Stimulated activated CD4-positive, alpha-beta T cell treated with anti-CD3 and anti-CD28 coated beads, TNF-alpha, amount 100 ng/mL, for 48 hours (primary cell): Measurements from ENCODE around the gene ZNF791.
"Not testable (repeated sequence)": the region's sequence is repeated elsewhere in the genome, so short reads cannot be mapped to it uniquely, and the experiment has no call there.

Experiments
- DNase-seq, 3 donors: peaks; one replicate each; pipeline ENCODE4 v3.0.0-alpha.2; 2020; ENCODE audit warnings: low read depth in 3 of 3

The ZNF791 gene

DNA sequence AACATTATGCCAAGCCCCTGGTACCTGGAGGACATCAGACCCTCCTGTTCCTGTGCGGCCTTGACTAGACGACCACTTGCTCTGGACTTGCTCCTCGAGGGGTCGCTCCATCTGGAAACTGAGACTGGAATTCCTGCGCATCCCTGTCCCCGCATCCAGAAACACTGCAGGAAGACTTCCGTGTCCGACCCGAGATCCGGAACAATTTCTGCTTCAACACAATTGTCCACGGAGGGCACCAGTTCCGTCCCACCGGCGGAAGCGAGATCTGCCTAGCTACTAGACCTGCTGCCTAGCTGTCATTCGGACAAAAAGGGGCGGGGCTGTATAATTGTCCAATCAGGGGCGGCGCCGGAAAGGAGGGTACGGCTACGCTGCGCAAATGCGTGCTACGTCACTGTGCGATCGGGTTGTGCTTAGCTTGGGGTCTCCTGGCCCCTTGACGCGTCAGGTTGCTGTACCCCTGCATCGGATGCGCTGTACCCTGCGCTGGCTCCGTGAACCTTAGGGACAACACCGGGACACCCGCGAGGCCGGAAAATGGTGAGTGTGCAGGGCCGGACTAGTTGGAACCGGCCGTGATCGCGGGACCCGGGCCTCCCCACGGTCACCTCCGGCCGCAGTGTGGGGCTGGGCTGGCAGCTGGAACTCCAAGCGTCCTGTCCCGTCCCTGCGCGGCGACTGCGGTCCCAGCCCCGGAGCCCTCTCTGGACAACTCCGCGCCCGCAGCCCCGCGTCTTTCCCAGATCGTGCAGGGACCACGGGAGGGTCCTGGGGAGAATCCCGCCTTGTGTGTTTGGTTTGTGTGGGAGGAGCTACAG, at the start of gene ZNF791, which contains the start of gene ZNF490:
TSS of gene ZNF791 (plus strand) at position 381 of the 821 bp plus-strand sequence. CDS start at position 541, 160 bp downstream.
TSS of gene ZNF490 (minus strand) at position 274 of the 821 bp plus-strand sequence. CDS start at position 141, 133 bp downstream.
- DNase-seq, result peak; percentile 96 to 97 (median 97)

DNA sequence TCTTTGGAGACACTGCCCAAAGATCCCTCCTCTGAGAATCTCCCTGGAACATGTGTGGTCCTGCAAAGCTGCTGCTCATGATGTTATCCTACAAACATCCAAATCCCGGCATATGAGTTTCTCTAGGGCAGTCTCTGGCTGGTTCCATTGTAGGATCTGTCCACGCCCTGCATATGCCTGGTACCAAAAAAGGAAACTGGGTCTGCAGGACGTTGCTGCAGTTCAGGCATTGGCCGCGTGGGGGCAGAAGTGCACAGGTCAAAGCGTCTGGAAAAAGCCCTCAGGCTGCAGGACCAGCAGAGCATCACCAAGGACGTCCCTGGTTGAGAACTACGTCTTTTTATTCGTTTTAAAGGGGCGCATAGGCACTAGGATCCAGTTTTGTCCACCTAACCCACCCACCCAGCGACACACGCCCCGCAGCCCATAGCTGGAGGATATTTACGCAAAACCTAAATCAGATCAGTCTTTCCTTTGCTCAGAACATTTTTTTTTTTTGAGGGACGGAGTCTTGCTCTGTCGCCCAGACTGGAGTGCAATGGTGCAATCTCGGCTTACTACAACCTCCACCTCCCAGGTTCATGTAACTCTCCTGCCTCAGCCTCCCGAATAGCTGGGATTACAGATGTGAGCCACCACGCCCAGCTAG, 46.6 kb upstream of the ZNF791 start:
- DNase-seq, result peak; percentile 85 to 90 (median 88)

DNA sequence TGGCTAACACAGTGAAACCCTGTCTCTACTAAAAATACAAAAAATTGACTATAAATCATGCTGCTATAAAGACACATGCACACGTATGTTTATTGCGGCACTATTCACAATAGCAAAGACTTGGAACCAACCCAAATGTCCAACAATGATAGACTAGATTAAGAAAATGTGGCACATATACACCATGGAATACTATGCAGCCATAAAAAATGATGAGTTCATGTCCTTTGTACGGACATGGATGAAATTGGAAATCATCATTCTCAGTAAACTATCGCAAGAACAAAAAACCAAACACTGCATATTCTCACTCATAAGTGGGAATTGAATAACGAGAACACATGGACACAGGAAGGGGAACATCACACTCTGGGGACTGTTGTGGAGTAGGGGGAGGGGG, 44.3 kb upstream of the ZNF791 start:
- not testable (repeated sequence) for DNase-seq

GRCh38 chr19:12567951-12568350, 42.8 kb upstream of the ZNF791 start:
- no peak for DNase-seq

GRCh38 chr19:12574036-12574435, 36.7 kb upstream of the ZNF791 start:
- DNase-seq, result no peak

DNA sequence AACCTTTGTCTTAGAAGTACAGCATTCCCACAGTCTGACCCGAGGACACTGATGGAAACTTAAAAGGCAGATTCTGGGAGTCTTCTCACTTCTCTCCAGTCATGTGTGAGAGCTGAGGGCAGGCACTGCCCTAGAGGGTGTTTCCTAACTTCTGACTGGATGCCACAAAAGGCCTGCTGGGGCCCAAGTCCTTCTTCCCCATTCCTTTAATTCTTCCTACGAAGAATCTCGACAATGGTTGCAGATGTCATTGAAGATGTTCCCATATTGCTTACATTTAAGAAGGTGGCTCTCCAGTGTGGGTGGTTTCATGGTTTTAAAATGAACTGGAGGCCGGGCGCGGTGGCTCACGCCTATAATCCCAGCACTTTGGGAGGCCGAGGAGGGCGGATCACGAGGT, 32.1 kb upstream of the ZNF791 start:
- no peak for DNase-seq

DNA sequence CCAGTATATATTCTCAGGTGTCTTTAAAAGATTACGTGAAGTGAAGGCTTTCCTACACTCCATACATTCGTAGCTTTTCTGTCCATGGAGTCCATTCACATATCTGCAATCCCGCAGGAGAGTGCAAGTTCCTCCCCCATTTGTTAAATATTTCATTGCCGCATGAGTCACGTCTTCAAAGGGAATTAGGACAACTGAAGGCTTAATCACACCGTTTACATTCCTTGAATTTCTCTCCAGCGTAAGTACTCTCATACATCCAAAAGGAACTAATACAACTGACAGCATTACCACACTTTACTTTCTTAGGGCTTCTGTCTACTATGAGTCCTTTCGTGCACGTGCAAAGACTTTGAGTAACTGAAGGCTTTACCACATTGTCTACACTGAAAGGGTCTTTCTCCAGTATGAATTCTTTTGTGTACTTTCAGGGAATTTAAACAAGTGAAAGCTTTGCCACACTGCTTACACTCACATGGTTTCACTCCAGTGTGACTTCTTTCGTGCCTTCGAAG, 30.5 kb upstream of the ZNF791 start:
- no peak for DNase-seq

- DNase-seq, result no peak
Measured at GRCh38 chr19:12581100-12581499, 29.6 kb upstream of the ZNF791 start.

DNA sequence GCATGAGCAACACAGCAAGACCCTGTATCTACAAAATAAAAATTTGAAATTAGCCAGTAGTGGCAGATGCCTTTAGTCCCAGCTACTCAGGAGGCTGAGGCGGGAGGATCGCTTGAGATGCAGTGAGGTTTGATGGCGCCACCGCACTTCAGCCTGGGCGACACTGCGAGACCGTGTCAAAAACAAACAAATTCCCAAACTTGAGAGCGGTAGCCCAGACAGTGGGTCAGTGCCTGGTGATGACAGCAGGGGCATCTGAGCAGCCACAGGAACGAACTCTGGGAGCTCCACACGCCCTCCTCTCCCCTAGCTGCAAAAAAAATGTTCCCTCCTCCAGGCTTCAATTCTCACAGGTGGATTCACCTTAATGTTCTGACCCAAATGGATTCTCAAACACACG, 14.2 kb upstream of the ZNF791 start:
- DNase-seq, result no peak

GRCh38 chr19:12596927-12597548, 13.7 kb upstream of the ZNF791 start:
- DNase-seq, result no peak

DNA sequence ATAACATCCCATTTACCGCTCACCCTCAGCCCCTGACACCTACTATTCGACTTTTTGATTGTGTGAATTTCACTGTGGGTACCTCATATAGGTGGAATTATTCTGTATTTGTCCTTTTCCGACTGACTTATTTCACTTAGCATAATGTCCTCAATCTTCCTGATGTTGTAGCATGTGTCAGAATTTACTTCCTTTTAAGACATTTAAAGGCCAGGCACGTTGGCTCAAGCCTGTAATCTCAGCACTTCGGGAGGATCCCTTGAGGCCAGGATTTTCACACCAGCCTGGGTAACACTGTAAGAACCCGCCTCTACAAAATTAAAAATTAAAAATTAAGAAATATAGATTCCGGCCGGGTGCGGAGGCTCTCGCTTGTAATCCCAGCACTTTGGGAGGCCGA, 13.1 kb upstream of the ZNF791 start:
- DNase-seq, result no peak

- peak; percentile 15 to 51 (median 36) for DNase-seq
Measured at GRCh38 chr19:12603714-12604113, 7.0 kb upstream of the ZNF791 start.

DNA sequence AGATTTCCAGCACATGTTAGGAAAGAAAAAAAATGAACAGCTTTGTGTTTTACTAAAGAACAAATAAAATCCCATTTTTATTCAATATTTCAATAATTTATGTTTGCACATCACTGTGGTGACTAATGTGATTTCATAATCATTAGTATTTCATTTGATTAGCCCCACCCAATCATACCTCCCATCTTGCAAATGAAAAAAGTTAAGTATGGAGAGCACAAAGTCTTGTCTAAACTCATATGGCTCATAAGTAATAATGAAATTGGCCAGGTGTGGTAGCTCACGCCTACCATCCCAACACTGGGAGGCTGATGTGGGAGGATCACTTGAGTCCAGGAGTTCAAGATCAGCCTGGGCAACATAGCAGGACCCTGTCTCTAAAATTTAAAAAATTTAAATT, 3.9 kb upstream of the ZNF791 start:
- DNase-seq, result no peak

- no peak for DNase-seq
Measured at GRCh38 chr19:12607631-12608030, 3.1 kb upstream of the ZNF791 start.

- no peak for DNase-seq
Measured at GRCh38 chr19:12611361-12611699, 610 bp downstream of the ZNF791 start.

GRCh38 chr19:12617646-12618045, 6.9 kb downstream of the ZNF791 start:
- DNase-seq, result no peak

GRCh38 chr19:12621253-12622024, 10.7 kb downstream of the ZNF791 start:
- DNase-seq, result not testable (repeated sequence)

DNA sequence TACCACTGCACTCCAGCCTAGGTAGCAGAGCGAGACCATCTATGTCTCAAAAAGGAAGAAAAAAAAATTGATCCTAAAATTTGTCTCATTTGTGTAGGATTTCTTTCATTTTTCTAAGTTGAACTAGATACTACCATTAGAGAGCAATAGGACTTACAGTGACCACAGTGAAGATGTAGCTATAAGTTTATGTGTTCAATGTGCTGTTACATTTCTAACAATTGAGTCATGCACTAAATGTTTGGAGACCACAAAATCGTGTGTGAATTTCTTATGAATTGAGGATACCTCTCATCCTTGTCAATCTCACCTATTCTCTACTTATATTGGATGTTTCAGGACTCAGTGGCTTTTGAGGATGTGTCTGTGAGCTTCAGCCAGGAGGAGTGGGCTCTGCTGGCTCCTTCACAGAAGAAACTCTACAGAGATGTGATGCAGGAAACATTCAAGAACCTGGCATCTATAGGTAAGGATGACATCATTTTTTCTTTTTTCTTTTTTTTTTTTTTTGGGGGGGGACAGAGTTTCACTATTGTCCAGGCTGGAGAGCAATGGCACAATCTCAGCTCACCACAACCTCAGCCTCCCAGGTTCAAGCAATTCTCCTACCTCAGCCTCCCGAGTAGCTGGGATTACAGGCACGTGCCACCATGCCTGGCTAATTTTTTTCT, 12.8 kb downstream of the ZNF791 start:
- no peak for DNase-seq

DNA sequence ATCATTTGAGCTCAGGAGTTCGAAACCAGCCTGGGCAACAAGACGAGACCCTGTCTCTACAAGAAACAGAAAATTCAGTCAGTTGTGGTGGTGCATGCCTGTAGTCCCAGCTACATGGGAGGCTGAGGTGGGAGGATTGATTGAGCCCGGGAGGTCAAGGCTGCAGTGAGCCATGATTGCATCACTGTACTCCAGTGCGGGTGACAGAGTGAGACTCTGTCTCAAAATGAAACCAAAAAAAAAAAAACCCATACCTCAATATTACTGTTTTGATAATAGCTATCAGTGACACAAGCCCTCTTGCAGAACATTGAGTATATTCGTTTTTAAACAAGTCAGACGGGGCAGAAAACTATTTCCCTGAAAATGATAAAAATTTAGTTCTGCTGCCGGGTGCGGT, 16.2 kb downstream of the ZNF791 start:
- no peak for DNase-seq

GRCh38 chr19:12628040-12629022, 17.6 kb downstream of the ZNF791 start:
- no peak for DNase-seq
